GM18520 (cell line): Measurements from ENCODE around the gene PLXNA1.

Experiments used
- ATAC-seq: cut with Tn5 transposase; IDR thresholded peaks from one replicate; pipeline ENCODE4 v1.9.1; 2021; ENCODE audit not compliant: unreplicated experiment

Gene PLXNA1

DNA sequence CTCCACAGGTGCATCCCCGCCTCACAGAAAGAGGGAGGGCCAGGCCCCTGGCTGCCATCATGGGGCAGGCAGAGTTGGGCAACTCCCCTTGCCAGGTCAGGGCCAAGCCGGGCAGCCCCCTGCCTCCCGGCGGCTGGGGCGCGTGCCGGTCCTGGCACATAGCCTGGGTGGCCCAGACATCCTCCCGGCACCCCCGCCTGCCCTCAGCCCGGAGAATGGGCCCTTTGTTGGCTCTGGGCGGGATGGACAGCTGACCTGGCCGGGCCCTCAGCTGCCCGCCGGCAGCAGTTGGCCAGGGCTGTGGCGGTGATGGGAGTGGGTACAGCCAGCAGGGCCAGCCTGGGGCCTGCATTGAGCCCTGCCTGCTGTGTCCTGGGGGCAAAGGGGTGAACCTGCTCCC, 16.5 kb downstream of the PLXNA1 start:
- ATAC-seq = no peak

DNA sequence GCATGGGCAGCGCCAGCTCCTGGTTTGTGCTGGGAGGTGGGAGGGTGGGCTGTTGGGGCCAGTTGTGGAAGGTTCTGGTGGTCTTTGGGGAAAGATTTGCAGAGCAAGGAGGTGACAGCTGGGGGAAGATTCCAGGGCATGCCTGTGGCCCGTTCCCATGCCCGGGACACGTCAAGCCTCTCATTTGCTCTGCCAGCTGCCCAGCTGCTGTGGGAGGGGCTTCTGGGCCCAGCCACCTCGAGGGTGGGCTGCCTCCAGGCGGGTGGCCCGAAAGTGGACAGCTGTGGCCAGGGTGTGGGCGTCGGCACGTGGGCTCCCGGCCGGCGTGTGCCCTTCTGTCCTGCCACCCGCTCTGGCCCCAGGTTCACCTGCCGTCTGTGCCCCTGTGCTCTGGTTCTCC, 17.2 kb downstream of the PLXNA1 start:
- ATAC-seq = no peak

DNA sequence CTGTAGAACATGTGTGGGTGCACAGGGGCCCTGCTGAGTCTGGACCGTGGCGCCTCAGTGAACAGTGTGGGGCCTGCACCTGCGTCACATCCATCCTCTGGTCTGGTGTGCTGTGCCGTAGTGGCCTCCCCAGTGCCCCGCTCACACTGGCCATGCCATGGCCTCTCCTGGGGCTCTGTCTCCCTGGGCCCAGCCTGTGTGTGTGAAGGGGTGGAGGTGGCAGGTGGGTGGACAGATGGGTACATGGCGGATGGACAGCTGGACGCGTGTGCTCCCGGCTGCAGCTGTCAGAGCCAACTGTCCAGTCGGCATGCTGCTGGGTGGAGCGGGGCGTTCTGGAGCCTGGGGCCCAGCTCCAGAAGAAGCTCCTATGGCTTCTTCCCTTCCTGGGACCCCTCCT, 17.8 kb downstream of the PLXNA1 start:
- ATAC-seq = no peak

DNA sequence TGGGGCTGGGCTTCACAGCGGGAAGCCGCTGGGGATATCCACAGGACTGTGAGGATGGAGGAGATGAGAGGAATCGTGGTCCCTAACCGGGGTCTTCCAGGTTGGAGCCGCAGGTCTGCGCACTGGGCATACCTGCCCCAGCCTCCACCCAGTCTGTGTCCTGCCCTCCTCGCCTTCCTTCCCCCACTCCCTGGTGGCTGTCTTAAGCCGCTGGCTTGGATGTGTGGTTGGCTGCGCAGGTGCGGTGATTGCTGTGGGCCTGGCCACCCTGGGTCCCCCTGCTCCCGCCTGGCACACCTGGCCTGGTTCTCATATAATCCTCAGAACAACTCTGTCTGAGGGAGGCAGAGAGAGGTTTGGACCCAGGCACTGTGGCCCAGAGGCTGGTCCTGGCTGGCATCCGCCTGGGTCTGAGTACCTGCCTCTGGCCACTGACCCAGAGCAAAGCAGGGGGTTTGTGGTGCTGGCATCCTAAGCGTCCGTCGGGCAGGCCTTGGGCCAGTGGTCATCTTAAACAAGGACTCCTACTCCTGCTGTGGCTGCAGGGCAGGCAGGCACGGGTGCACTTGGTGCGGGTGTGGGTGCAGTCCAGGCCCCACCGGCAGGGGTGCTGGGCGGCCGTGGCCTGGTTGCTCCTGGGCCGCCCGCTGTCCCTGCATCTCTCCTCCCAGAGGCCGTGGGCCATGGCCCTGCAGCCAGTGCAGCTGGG, 18.7 kb downstream of the PLXNA1 start:
- ATAC-seq = no peak

DNA sequence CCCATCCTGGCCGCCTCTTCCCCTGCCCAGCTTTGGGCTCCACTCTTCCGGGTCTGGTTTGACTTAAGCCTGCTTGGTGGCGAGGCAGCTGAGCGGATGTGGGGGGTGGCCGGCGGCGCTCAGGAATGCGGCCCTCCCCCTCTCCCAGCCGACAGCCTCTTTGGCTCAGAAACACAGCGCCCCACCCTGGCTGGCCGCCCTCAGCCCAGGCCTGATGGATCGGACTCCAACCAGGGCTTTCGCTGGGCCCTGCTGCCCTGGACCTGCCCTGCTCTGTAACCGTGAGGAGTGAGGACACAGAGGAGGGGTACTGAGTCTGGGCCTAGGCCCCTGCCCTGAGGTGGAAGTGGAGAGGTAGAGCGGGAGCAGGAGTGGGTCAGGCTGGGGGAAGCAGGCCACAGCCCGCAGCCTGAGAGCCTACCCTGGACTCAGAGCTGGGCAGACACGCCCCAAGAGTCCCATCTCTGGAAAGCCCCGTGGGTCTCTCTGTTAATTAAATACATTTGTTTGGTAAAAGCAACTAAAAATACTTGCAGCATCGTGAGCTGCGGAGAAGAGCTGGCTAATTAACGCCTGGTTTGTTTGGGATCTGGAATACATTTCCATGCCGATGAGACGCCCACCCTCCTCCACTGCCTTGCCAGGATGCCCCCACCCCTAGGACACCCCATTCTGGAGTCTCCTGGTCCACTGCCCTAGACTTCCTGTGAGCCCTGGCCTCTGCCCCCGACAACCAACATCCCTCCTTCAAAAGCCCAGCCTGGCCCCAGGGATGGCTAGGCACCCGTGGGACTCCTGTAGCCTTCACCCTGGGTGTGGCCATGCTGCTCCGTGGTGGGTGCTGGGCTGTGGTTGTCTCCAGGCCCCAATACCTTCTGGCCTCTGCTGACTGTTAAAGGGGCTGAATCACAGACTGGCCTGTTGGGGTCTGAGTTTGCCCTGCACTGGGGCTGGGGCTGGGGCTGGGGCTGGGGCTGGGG, 19.6 kb downstream of the PLXNA1 start:
- ATAC-seq = no peak

DNA sequence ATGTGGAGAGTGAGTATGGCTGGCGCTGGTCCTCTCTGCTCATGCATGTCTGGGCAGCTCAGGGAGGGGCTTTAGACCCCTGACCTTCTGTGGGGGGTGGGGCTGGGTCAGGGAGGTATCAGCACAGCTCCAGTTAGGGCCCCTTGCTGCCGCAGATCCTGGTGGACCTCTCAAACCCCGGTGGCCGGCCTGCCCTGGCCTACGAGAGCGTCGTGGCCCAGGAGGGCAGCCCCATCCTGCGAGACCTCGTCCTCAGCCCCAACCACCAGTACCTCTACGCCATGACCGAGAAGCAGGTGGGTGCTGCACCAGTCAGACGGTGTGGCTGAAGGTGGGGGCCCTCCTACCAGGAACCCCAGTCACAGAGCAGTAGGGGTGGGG, 20.2 kb downstream of the PLXNA1 start:
- no peak for ATAC-seq

DNA sequence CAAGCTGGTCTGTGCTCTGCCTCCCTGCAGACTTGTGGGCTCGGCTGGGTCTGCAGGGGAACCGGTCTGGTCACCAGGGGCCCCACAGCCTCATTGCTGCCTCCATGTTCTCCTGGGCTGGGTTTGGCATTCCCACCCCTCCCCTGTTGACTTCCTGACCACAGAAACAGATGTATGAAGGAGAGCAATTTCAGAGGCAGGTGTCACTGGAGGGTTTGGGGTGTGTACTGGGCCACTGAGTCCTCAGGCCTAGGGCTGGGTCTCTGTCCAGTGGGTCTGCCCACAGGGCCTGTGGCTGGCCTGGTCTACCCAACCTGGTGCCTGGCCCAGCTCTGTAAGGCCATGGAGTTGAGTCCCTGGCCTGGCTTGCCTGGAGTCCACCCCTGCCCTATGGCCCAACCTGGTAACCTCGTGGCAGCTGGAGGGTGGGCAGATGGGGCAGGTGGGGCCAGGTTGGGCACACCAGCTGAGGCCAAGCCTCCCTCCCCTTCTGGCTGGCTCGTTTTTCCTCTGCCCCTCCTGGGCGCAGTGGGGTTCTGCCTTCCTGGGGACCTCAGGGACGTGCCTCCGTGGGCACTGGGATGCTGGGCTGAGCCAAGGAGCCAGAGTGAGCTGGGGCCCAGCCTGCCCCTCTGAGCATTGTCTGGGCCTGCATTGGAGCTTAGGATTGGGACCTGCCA, 20.8 kb downstream of the PLXNA1 start:
- ATAC-seq = no peak

DNA sequence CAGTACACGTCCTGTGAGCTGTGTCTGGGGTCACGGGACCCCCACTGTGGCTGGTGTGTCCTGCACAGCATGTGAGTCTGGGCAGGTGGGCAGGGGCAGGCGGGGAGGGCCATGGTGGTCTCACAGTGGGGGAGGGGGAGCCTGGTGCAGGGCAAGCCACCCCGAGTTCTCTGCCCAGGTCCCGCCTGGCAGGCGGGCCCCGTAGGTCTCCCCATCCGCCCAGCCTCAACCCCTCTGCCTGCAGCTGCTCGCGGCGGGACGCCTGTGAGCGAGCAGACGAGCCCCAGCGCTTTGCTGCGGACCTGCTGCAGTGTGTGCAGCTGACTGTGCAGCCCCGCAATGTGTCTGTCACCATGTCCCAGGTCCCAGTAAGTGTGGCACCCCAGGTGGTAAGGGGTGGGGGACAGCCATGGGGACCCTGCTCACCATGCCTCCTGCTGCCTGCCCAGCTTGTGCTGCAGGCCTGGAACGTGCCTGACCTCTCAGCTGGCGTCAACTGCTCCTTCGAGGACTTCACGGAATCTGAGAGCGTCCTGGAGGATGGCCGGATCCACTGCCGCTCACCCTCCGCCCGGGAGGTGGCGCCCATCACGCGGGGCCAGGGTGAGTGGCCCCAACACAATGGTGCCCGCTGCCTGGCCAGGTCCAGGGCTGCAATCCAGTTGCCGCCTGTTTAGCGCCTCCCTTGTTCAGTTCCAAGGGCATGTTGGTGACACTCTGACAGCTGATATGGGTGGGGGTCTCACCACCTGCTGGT, 21.9 kb downstream of the PLXNA1 start:
- ATAC-seq = no peak

DNA sequence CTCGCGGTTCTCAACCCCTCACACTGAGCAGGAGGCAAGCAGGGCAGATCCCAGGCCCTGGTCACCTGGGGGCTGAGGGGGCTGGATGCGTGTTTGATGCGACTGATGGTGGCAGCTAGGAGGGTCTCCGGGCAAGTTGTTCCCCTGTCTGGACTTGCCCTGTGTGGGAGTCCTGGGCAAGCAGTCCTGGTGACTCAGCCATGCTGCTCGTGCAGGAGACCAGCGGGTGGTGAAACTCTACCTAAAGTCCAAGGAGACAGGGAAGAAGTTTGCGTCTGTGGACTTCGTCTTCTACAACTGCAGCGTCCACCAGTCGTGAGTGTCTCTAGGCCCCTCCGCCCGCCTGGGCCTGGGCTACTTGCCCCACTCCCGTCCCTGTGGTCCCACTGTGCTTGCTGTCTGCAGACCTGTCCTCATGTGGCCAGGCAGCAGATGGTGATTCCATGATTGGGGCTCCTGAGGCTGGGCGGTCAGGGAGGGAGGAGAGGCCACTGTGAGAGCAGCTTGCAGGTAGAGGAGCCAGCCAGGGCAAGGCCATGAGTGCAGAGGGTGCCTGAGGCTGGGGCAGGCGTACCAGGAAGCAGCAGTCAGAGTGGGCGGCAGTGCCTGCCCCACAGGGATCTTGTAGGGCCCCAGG, 23.1 kb downstream of the PLXNA1 start:
- no peak for ATAC-seq

DNA sequence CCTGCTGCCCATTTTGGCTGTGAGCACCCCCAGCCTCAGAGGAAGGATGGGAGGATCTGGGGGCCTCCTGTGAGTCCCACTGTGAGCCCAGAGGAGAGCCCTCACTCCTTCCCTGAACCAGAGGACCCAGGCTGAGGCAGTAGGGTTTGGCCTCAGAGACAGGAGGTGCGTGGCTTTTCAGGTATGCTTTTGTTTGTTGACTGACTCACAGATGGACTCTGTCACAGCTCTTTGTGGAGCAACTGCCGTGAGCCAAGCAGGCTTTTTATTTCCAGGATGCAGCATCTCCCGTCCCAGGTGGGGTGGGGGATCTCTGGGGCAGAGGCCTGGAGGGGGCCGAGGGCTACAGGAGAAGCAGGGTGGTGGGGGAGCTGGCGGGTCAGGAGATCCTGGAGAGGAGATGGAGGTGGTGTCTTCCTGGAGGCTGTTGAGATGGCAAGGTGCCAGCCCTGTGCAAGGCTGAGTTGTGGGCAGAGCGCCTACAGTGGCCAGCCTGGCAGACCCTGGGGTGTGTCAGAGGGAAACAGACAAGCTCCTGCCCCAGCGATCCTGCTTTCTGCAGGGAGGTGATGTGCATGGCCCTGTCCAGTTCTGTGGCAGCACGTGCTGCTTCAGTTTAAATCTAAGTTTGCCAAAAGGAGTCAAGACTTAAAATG, 24.0 kb downstream of the PLXNA1 start:
- no peak for ATAC-seq

DNA sequence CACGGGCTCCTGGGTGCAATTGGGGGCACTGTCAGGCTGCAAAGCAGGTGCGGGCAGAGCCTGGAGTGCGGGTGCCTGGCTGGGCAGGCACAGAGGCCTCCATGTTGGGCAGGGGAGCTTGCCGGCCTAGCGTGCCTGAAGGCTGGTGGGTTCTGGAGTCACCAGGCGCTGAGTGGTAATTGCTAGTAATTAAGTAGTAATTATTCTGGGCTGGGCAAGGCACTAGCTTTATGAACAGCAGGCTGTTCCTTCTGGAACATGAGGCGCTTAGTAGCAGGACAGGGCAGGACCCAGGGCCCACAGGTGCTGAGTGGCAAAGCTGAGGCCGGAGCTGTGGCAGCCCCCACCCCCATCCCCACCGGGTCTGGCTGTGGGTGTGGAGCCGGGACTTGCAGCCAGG, 25.3 kb downstream of the PLXNA1 start:
- ATAC-seq = no peak

DNA sequence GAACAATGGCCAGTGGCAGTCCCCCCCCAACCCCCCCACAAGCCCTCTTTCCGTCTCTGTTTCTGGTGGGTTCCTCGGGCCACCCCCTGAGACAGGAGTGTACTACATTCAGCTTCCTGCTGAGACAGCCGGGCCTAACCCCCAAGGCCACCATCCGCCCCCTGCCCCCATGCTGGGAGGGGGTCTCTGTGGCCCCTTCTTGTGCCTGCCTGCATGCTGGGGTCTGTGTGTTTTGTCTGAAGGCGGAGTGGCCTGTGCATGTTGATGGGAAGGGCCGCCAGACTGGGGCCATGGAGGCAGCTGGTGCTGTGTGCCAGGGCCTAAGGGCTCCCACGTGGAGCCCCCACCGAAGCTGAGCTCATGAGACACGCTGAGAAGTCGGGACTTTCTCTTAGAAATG, 26.6 kb downstream of the PLXNA1 start:
- ATAC-seq = no peak

DNA sequence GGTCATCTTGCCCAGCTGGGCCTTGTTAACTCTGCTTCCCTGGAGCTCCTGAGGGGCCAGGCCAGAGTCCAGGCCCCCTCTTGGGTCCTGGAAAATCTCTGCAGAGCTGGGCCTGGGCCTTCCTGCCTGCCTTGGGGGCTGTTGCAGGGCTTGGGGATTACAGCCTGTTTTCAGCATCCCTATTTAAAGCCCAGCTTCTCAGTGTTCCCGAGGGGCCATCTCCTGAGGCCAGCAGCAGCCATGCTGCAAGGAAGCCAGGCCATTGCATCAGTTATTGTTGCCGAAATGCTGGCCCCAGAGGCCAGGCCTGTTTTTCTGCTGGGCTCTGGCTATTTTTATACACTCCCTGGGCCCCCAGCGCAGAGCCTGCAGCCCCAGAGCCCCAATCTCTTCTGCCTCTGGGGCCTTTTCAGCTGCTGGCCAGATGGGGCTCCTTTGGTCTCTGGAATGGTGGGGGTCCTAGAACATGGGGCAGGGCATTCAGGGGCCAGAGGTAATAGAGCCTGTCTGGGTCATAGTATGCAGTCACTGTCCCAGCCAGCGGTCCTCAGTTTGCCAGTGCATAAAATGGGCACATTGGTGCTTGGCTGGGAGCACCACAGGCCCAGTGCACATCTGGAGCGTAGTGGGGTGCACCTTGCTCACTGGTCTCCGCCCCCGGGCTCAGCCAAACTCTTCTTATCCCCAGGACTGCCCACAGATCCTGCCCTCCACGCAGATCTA, 28.5 kb downstream of the PLXNA1 start:
- ATAC-seq = no peak

DNA sequence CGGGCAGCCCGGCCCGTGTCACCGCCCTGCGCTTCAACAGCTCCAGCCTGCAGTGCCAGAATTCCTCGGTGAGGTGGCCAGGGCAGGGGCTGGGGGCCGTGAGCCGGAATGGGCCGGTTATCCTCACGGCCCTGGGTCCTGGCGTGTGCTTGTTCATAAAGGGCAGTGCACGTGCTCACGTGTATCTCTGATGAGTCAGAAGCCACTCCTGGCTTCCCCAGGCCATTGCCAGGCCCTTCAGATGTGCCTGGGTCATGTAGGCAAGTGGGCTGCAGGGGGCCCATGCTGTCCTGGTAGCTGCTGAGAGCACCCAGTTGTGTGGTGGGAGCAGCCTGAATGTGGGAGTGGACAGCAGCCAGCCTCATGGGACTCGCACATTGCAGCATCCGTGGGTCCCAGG, 29.2 kb downstream of the PLXNA1 start:
- no peak for ATAC-seq

DNA sequence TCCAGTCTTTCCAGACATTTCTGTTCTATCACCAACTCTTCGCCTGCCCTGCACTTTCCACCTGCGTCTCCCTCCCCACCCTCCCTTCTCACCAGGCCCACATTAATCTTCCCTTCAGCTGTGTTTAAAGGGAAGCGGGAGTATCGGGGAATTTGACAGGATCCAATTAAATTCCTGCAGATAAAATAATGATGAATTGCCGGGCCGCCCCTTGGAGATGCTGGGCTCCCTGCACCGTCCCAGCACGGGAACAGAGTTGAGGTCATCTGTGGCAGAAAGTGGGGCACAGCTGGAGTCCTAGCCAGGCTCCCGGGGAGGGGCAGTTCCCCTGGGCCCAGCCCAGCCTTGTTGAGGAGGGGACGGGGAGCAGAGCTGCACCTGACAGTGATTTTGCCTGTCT, 30.3 kb downstream of the PLXNA1 start:
- ATAC-seq = no peak

DNA sequence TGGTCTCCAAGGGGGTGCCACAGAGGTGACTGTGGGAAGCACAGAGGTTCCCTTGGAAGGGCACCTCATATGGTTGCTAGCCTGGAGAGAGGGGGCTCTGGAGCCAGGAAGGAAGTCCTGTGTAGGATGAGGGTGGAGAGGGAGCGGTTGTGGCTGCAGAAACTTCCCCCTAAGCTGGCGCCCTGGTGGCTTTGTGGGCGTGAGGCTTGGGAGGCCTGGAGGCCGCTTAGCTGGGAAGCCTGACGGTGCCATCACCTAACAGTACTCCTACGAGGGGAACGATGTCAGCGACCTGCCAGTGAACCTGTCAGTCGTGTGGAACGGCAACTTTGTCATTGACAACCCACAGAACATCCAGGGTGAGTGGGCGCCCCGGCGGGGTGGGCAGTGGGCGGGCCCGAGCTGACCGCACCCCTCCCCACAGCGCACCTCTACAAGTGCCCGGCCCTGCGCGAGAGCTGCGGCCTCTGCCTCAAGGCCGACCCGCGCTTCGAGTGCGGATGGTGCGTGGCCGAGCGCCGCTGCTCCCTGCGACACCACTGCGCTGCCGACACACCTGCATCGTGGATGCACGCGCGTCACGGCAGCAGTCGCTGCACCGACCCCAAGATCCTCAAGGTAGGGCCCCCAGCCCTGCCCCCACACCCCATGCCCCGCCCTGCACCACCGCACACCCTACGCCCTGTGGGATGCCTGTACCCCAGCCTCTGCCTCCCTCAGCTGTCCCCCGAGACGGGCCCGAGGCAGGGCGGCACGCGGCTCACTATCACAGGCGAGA, 31.0 kb downstream of the PLXNA1 start:
- ATAC-seq = no peak

DNA sequence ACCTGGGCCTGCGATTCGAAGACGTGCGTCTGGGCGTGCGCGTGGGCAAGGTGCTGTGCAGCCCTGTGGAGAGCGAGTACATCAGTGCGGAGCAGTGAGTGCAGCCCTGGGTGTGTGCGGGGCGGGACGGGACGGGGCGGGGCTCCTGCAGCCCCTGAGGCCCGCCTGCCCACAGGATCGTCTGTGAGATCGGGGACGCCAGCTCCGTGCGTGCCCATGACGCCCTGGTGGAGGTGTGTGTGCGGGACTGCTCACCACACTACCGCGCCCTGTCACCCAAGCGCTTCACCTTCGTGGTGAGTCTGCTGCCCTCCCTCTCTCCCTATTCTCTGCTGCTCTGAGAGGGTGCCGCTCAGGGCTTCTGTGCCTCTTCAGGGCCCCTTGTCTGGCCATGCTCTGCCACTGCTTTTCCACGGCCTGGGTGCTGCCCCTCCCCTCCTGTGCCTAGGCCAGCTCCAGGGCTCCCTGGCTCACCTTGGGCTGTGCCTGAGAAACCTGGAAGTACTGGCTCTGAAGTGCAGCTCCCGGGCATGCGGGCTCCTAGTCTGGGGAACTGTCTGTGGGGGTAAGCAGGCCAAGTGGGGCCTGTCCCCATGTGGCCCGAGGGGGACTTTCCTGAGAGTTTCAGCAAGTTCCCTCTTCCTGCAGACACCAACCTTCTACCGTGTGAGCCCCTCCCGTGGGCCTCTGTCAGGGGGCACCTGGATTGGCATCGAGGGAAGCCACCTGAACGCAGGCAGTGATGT, 31.8 kb downstream of the PLXNA1 start:
- no peak for ATAC-seq
